Body of pancreas (tissue), 4 donors: ENCODE measurements around the gene SFRP4. TPM values are rescaled to one million over a fixed set of nuclear protein-coding genes. Genes with fewer than 3 reads are reported as not detected.

Source experiments
- ATAC-seq: fragments of 150-250 bp; one replicate; pipeline ENCODE4 v1.9.1; 2016
- DNase-seq, 4 donors: peaks; one replicate each; pipeline ENCODE4 v3.0.0-alpha.2; 2019
- H3K27ac ChIP-seq, 4 donors: fragments of 200-600 bp; sonication (generic); 1 replicate in 3 of 4; 2 replicates in 1 of 4; pipeline versions ENCODE4 v1.5.1 to v1.6.1; 2016 to 2019; ENCODE audit warnings: mild to moderate bottlenecking in 1 of 4, mixed read lengths in 1 of 4, moderate library complexity in 1 of 4
- H3K27me3 ChIP-seq, 2 donors: fragments of 200-600 bp; sonication (generic); one replicate each; pipeline ENCODE4 v1.6.0; 2016; ENCODE audit warnings: mild to moderate bottlenecking in 1 of 2
- H3K36me3 ChIP-seq, 2 donors: fragments of 200-600 bp; sonication (generic); replicated peaks in 1 of 2; 2 replicates each; pipeline ENCODE4 v1.5.1; 2016; ENCODE audit warnings: low read depth in 2 of 2; ENCODE audit not compliant: insufficient read depth in 1 of 2
- H3K4me1 ChIP-seq: fragments of 200-600 bp; sonication (generic); one replicate; pipeline ENCODE4 v1.6.0; 2016
- H3K4me3 ChIP-seq, 2 donors: fragments of 200-600 bp; sonication (generic); 1 replicate in 1 of 2; 2 replicates in 1 of 2; pipeline ENCODE4 v1.5.1; 2016 to 2019
- H3K9me3 ChIP-seq, 3 donors: fragments of 200-600 bp; sonication (generic); 1 replicate in 2 of 3; 2 replicates in 1 of 3; pipeline ENCODE4 v1.5.1; 2016
- POLR2A ChIP-seq, 3 donors: fragments of 450-650 bp; IDR thresholded peaks; one replicate each; pipeline ENCODE4 v1.6.1; 2016; ENCODE audit warnings: antibody characterized with exemption in 3 of 3, mild to moderate bottlenecking in 2 of 3
- WGBS, 2 donors: methylation state at CpG; one replicate each; pipeline ENCODE4 v1.1.5; 2017; 5-methylcytosine and 5-hydroxymethylcytosine counted together
- intact Hi-C: fragments of 100-400 bp; cut with DNase I; formaldehyde crosslinking; loops from one replicate; pipeline ENCODE4 v1.15.1; 2023
- total RNA-seq, 2 donors: library from RNA; depleted of rRNA; stranded (reverse); fragments of >200 nt; gene quantifications; one replicate each; pipeline ENCODE4 v1.1.0, GENCODE V29; 2016
- TF ChIP-seq, protein P1 (sequence below), 7 experiments: fragments of 450-650 bp in 4 of 7; fragments of 200-600 bp in 3 of 7; sonication (generic) in 3 of 7; IDR thresholded peaks; one replicate each; pipeline ENCODE4 v1.5.1; 2016 to 2019; ENCODE audit warnings: antibody characterized with exemption in 7 of 7

Gene SFRP4
- total RNA-seq, 2 donors from 2014 or later: 5.3 to 9.1 TPM

DNA sequence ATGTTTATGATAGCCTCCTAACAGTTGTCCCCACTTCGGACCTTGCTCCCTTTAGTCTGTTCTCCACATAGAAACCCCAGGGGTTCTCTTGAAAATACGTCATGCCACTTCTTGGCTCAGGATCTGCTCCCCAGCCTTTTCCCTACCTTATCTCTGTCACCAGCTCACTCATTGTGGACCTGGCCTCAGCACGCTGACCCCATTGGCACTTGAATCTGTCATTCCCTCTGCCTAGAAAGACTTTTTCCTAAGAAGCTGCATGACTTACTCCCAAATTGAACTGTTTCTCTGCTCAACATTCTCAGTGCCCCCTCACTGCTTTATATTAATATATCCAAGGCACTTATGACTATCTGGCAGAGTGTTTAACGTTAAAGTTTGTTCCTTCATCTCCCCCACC lies 12.3 kb upstream of the SFRP4 start:
- TF ChIP-seq POLR2A (IDR thresholded peaks at IDR 0.05): no peak
- TF ChIP-seq, protein P1, sequence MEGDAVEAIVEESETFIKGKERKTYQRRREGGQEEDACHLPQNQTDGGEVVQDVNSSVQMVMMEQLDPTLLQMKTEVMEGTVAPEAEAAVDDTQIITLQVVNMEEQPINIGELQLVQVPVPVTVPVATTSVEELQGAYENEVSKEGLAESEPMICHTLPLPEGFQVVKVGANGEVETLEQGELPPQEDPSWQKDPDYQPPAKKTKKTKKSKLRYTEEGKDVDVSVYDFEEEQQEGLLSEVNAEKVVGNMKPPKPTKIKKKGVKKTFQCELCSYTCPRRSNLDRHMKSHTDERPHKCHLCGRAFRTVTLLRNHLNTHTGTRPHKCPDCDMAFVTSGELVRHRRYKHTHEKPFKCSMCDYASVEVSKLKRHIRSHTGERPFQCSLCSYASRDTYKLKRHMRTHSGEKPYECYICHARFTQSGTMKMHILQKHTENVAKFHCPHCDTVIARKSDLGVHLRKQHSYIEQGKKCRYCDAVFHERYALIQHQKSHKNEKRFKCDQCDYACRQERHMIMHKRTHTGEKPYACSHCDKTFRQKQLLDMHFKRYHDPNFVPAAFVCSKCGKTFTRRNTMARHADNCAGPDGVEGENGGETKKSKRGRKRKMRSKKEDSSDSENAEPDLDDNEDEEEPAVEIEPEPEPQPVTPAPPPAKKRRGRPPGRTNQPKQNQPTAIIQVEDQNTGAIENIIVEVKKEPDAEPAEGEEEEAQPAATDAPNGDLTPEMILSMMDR (IDR thresholded peaks at IDR 0.05): no peak
- DNase-seq (no peak), ATAC-seq (no peak)
- H3K4me3 ChIP-seq: no peak overlapping the region
- no peaks in the 10 kb centered on the region for H3K27me3 ChIP-seq
- 87 to 88% methylated on average over 4 of the region's 4 CpGs for WGBS, 2 donors
- no peaks in the 10 kb centered on the region for H3K9me3 ChIP-seq
- intact Hi-C loops: no loop called here
- H3K27ac ChIP-seq: no peak overlapping the region
- H3K4me1 ChIP-seq: peaks cover 8% of the 10 kb centered on the region
- no peaks in the 10 kb centered on the region for H3K36me3 ChIP-seq

DNA sequence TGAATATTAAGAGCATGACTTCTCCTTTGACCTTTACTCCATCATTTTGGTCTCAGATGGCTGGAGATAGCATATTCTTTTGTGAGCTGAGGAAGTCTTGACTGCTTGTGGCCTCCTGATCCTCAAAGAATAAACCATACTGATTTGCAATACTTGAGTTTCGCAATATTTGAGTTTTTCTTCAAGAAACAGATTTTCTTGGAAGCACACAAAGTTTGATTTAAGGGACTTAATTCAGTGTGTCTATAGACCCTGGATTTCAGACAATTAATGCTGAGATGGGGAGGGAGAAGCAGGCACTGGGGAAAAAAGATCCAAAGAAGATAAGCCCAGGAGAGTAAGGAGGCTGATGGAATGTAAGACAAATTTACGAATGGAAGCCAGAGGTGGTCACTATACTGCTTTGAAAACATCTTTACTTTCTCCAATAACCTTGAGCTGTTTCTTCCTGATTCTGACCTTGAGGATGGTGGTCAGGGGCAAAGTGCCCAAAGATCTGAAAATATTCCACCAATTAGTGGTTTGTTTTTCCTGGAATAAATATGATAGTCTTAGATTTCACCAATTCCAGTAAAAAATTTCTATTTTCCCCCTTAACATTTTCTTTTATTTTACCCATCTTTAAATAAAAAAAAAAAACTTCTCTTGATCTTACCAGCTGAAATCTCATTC lies 11.3 kb upstream of the SFRP4 start:
- no peak for ATAC-seq
- no peaks in the 10 kb centered on the region for H3K9me3 ChIP-seq
- TF ChIP-seq, protein P1 (IDR thresholded peaks at IDR 0.05): no peak
- no peak for TF ChIP-seq POLR2A (IDR thresholded peaks at IDR 0.05)
- no peaks in the 10 kb centered on the region for H3K36me3 ChIP-seq
- no peak overlapping the region for H3K4me3 ChIP-seq
- intact Hi-C loops: no loop called here
- no peak for DNase-seq
- H3K27ac ChIP-seq: no peak overlapping the region
- WGBS, 2 donors: 81 to 82% methylated on average over 2 of the region's 2 CpGs
- H3K4me1 ChIP-seq: peaks cover 18% of the 10 kb centered on the region
- no peaks in the 10 kb centered on the region for H3K27me3 ChIP-seq

DNA sequence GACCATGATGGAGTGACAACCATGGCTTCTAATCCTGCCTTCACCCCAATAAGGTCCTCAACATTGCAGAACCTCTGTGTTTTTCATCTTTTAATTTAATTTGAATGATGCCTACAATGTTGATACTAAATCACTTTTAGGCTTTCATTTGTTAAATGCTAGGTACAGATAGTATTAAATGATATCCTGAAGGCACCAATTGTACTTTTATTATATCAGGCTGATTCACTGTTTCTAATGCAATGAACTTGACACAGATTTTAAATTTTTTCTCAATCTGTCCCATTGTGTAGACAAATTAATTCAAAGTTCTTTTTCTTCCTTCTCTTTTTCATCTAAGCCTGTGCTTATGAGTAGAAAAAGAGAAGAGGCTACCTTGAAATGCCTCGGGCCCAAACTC lies 9.0 kb upstream of the SFRP4 start:
- DNase-seq: no peak
- WGBS, 2 donors: 96 to 100% methylated on average over 1 of the region's 1 CpG
- intact Hi-C loops: no loop called here

DNA sequence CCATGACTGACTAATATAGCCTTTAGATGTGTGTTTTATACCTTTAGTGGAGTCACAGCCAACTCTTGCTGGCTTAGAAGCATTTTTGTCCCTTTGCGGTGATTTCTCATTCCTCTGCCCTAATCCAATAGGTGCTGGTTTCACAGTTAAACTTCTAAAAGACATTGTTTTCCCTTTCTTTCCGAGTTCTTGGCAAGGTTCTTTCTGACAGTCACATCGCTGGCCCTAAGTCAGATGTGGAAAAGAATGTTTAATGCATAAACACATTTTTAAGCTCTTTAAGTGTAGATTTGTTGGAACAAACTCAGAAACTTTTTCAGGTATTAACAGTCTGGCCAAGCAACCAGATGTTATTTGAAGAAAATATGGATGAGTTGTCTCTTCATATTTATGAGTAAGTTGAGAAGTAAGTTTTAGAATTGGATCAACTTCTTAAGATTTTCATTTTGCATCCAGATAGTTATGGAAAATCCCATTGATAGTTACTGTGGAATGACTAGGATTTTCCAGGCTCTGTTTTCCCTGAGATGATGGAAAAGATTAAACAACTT lies 7.9 kb upstream of the SFRP4 start:
- no peaks in the 10 kb centered on the region for H3K36me3 ChIP-seq
- no peak overlapping the region for H3K27ac ChIP-seq
- ATAC-seq (no peak), DNase-seq (no peak)
- no peaks in the 10 kb centered on the region for H3K27me3 ChIP-seq
- no peak for TF ChIP-seq POLR2A (IDR thresholded peaks at IDR 0.05)
- TF ChIP-seq, protein P1 (IDR thresholded peaks at IDR 0.05): no peak
- 62 to 69% methylated on average over 3 of the region's 3 CpGs for WGBS, 2 donors
- H3K4me1 ChIP-seq: peaks cover 37% of the 10 kb centered on the region
- intact Hi-C loops: no loop called here
- H3K9me3 ChIP-seq: no peaks in the 10 kb centered on the region
- H3K4me3 ChIP-seq: no peak overlapping the region

More for the DNA sequence above, 9.0 kb upstream of the SFRP4 start:
- no peak overlapping the region for H3K27ac ChIP-seq
- no peaks in the 10 kb centered on the region for H3K36me3 ChIP-seq
- H3K27me3 ChIP-seq: no peaks in the 10 kb centered on the region
- H3K4me1 ChIP-seq: peaks cover 32% of the 10 kb centered on the region
- TF ChIP-seq POLR2A (IDR thresholded peaks at IDR 0.05): no peak
- TF ChIP-seq, protein P1 (IDR thresholded peaks at IDR 0.05): no peak
- no peak overlapping the region for H3K4me3 ChIP-seq
- no peak for ATAC-seq
- H3K9me3 ChIP-seq: no peaks in the 10 kb centered on the region

DNA sequence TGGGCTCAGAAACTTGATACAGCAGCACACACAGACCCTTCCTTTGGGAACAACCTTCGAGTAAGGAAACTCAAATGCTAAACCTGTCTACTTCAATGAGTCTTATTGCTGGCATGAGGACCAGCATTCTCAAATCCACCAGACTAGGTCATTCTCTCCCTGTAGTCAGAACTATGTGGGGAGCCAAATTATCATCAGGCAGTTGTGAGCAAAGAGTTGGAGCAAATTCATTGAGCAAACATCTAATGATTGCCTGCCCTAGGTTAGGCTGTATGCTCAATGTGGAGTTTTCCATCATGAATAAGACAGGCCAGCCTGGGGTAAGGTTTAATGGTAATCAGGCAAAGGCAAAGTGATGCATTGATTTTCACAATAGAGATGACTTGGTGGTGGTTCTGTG lies 7.4 kb upstream of the SFRP4 start:
- no peak for DNase-seq
- Histone ChIP-seq H3K36me3 (no peaks in the 10 kb centered on the region), H3K4me1 (peaks cover 37% of the 10 kb centered on the region), H3K27ac (no peak overlapping the region), H3K27me3 (no peaks in the 10 kb centered on the region), H3K4me3 (no peak overlapping the region), H3K9me3 (no peaks in the 10 kb centered on the region)
- TF ChIP-seq POLR2A (IDR thresholded peaks at IDR 0.05): no peak
- TF ChIP-seq, protein P1 (IDR thresholded peaks at IDR 0.05): no peak
- no peak for ATAC-seq
- 73 to 93% methylated on average over 1 of the region's 1 CpG for WGBS, 2 donors
- intact Hi-C loops: no loop called here
